GM12864 (cell line): Measurements from ENCODE around the gene SLC22A3.

Source experiments
- DNase-seq: peaks from one replicate; pipeline ENCODE4 v3.0.0-alpha.2; 2011; ENCODE audit warnings: low read depth
- H3K4me3 ChIP-seq: 2 replicates; pipeline ENCODE4 v1.5.1; 2011; ENCODE audit warnings: mild to moderate bottlenecking, low read depth, low read length, control low read depth
- CTCF ChIP-seq: IDR thresholded peaks from 2 replicates; pipeline ENCODE4 v1.5.1; 2011; ENCODE audit warnings: low read depth, mild to moderate bottlenecking, moderate library complexity, low read length, control low read depth, inconsistent platforms; ENCODE audit errors: missing control alignments

Gene SLC22A3

DNA sequence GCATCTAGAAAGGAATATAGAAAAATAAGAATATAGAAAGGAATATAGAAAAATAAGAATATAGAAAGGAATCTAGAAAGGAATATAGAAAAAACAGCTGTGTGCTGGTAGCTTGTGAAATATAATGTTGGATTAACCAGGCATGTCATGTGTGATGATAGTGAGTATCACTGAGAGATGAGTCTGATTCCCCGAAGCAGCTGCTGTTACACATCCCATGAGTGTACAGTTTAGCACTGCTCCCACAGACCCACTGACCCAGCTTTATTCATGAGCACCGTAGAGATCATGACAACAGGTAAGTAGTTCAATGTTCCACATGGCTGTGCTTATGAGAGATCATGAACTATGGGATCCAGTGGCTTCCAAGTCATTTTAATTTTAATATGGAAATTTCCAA is 64.8 kb downstream of the SLC22A3 start:
- no peak overlapping the region for H3K4me3 ChIP-seq
- TF ChIP-seq CTCF, result no peak
- no peak for DNase-seq

- DNase-seq, result no peak
- TF ChIP-seq CTCF, result no peak
- no peak overlapping the region for H3K4me3 ChIP-seq
Observed at GRCh38 chr6:160417146-160417545, 69.0 kb downstream of the SLC22A3 start.

GRCh38 chr6:160417550-160417949 is 69.4 kb downstream of the SLC22A3 start:
- DNase-seq, result no peak

DNA sequence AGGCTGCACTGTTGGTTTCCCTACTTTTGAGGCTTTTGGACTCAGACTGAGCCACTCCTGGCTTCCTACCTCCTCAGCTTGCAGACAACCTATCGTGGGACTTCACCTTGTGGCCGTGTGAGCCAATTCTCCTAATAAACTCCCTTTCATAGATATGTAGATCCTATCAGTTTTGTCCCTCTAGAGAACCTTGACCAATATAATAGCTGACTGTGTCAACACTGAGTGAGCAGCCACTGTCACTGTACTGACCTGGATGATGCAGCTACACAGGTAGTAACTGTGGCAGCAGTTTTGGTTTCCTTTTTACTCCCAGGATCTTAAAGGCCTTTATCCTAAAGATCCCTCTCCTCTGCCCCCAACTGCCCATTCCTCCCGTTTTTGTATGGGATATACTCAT is 70.2 kb downstream of the SLC22A3 start:
- no peak for DNase-seq
- H3K4me3 ChIP-seq, result no peak overlapping the region
- TF ChIP-seq CTCF, result no peak

More at GRCh38 chr6:160417550-160417949, 69.4 kb downstream of the SLC22A3 start:
- no peak for TF ChIP-seq CTCF
- no peak overlapping the region for H3K4me3 ChIP-seq

DNA sequence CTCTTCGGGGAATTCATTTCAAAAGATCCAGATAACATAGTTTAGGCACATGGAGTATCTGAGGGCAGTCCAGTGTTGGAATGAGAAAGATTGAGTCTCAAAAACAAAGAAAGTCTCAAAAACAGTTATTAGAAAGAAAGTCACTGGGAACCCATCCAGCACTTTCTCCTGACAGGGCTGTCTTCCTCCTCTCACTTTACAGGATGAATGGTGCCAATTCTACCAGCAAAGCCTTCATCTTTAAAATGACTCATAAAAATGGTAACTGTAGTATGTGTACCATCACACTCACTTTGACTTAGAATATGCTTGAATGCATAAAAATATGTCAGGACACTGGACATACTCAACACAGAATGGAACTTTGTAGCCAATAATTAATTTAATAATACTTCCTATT is 71.3 kb downstream of the SLC22A3 start:
- no peak for TF ChIP-seq CTCF
- no peak for DNase-seq
- no peak overlapping the region for H3K4me3 ChIP-seq

DNA sequence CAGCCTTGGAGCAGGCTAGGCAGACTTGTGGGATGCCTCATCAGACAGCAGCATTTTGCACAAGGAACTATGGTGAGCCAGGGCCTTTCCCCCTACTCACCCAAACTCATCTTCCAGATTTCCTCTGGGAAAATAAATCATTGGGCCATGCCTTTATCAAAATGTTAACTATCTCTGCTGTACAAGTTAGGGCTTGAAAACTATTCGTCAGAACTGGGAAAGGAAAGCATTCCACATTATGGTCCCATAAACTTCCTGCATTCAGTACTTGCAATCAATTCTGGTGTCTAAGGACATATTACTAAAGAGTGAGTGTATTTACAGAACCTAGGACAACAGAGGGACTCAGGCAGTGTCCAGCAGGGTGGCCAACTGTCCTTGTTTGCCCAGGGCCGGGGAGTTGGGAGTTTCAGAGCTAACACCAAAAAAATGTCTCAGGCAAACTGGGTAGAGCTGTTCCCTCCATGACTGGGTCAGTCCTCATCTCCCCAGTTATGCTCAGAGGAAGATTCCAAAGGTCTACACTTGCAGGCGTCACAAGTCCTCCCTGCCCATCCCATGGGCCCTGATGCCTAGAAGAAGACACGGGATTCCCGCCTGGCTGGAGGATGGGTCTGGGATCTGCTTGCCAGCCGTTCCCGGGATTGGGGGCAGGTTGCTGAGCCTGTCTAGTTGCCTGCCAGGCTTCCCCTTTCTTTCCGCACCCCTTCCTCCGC is 72.2 kb downstream of the SLC22A3 start:
- DNase-seq, result no peak
- H3K4me3 ChIP-seq, result no peak overlapping the region
- no peak for TF ChIP-seq CTCF

GRCh38 chr6:160420969-160421556 is 72.9 kb downstream of the SLC22A3 start:
- H3K4me3 ChIP-seq, result no peak overlapping the region
- TF ChIP-seq CTCF, result no peak
- no peak for DNase-seq
